K562 treated with DMSO at 1 percent for 24 hours (cell line): ENCODE measurements around the gene NPAP1. TPM values are rescaled to one million over a fixed set of nuclear protein-coding genes. Genes with fewer than 3 reads are reported as not detected.

ENCODE experiments used
- total RNA-seq: library from RNA; unstranded; fragments of 300-600 nt; gene quantifications from 2 replicates; pipeline ENCODE4 v1.2.3, GENCODE V29; 2022; ENCODE audit warnings: low read depth; ENCODE audit not compliant: insufficient read depth

Gene NPAP1, protein sequence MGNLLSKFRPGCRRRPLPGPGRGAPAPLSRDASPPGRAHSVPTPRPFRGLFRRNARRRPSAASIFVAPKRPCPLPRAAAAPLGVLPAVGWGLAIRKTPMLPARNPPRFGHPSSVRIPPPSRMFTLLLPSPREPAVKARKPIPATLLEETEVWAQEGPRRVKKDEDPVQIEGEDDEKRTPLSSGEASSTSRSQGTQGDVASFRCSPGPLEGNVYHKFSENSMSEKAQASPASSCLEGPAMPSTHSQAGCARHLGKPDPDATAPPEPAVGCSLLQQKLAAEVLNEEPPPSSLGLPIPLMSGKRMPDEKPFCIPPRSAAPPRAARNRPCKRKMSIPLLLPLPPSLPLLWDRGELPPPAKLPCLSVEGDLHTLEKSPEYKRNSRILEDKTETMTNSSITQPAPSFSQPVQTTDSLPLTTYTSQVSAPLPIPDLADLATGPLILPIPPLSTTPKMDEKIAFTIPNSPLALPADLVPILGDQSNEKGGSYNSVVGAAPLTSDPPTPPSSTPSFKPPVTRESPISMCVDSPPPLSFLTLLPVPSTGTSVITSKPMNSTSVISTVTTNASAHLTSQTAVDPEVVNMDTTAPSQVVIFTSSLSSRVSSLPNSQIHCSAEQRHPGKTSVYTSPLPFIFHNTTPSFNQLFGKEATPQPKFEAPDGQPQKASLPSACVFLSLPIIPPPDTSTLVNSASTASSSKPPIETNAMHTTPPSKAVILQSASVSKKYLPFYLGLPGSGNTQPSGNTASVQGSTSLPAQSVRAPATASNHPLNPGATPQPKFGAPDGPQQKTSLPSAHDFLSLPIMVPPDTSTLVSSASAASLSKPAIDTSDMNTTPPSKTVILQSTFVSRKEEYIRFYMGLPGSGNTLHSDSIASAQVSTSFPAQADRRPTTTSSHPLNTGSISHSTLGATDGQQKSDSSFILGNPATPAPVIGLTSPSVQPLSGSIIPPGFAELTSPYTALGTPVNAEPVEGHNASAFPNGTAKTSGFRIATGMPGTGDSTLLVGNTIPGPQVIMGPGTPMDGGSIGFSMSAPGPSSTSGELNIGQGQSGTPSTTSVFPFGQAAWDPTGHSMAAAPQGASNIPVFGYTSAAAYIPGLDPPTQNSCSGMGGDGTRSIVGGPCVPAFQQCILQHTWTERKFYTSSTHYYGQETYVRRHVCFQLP
- 0.10 TPM in 1 of 2 replicates, not detected in the other for total RNA-seq

DNA sequence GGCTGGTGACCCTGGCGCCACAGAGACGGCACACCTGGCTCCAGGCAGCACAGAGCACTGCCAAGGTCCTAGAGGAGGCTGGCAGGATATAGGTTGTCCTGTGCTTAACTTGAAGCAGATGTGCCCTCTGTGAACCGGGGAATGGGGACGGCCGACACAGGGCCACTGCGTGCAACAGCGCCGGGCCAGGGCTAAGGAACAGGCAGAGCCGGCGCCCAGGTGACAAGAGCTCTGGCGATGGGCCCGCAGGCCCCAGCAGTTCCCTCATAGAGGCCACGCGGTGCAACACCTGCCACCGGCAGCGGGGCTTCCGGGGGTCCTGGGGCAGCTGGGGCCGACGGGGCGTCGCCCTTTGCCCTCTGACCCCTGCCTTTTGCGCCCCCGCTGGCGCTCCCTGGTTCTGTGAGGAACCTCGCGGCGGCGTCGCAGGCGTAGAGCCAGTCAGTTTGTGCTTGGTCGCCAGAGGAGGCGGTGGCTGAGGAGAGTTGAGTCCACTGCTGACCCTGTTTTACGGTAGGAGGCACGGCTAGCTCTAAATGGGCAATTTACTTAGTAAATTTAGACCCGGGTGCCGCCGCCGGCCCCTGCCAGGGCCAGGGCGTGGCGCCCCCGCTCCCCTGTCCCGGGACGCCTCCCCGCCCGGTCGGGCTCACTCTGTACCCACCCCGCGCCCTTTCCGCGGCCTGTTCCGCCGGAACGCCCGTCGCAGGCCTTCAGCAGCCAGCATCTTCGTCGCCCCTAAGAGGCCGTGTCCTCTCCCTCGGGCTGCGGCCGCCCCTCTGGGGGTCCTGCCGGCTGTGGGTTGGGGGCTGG, at the start of gene NPAP1:
Gene NPAP1 (plus strand): TSS at position 444 of the 813 bp plus-strand sequence. CDS start 93 bp downstream, at position 537.

